ENCODE measurements around the gene STX10. TPM values are rescaled to one million over a fixed set of nuclear protein-coding genes. Genes with fewer than 3 reads are reported as not detected.

Gene STX10
- total RNA-seq, 1 donor from 2014 or later, result 70.2 TPM

DNA sequence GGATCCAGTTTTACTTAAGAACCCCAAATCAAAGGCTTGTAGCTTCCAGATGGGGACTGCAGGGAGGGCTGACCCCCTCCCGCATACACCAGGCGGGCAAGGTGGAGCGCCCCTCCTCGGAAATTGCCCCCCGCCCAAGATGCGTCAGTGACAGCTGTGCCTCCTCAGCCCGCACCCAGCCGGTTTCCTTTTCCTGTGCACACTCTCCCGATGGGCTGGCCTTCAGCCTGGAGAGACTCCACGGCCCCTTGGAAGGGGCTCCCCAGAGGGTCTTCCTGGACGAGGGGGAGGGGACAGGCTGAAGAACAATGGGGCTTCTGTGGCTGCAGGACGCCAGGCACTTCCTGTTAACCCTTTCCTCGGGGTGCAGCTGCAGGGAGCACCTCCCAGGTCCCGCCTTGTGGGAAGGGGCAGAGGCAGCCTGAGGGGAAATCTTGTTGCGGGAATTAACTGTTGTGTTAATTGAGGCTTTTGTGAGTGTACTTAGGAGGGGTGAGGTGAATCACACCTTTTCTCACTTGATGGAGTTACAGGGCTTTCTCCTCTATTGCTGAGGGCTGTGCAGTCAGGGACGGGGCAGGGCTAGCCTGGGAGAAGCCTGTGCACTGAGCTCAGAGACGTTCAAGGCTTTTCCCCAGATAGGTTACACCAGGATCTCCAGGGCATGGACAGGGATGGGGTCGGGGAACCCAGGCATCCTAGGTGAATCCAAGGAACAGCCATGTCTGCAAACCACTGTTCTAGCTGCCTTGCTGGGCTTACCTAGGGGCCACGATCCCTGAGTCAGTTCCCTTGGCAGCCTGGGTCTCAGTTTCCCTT is 14.4 kb upstream of the STX10 start:
- DNase-seq (ENCODE audit: low read depth), result no peak
- Histone ChIP-seq H3K4me3 (ENCODE audit: low read depth, low read length) (peak overlapping the region; percentile 13), H3K27me3 (ENCODE audit: control insufficient read depth, insufficient read depth, low read length) (no peaks in the 10 kb centered on the region), H3K36me3 (ENCODE audit: control insufficient read depth, insufficient read depth, low read length) (no peaks in the 10 kb centered on the region)
- TF ChIP-seq, protein P1, sequence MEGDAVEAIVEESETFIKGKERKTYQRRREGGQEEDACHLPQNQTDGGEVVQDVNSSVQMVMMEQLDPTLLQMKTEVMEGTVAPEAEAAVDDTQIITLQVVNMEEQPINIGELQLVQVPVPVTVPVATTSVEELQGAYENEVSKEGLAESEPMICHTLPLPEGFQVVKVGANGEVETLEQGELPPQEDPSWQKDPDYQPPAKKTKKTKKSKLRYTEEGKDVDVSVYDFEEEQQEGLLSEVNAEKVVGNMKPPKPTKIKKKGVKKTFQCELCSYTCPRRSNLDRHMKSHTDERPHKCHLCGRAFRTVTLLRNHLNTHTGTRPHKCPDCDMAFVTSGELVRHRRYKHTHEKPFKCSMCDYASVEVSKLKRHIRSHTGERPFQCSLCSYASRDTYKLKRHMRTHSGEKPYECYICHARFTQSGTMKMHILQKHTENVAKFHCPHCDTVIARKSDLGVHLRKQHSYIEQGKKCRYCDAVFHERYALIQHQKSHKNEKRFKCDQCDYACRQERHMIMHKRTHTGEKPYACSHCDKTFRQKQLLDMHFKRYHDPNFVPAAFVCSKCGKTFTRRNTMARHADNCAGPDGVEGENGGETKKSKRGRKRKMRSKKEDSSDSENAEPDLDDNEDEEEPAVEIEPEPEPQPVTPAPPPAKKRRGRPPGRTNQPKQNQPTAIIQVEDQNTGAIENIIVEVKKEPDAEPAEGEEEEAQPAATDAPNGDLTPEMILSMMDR (IDR thresholded peaks at IDR 0.05; ENCODE audit: insufficient read depth, low read length, poor library complexity, severe bottlenecking), result no peak

DNA sequence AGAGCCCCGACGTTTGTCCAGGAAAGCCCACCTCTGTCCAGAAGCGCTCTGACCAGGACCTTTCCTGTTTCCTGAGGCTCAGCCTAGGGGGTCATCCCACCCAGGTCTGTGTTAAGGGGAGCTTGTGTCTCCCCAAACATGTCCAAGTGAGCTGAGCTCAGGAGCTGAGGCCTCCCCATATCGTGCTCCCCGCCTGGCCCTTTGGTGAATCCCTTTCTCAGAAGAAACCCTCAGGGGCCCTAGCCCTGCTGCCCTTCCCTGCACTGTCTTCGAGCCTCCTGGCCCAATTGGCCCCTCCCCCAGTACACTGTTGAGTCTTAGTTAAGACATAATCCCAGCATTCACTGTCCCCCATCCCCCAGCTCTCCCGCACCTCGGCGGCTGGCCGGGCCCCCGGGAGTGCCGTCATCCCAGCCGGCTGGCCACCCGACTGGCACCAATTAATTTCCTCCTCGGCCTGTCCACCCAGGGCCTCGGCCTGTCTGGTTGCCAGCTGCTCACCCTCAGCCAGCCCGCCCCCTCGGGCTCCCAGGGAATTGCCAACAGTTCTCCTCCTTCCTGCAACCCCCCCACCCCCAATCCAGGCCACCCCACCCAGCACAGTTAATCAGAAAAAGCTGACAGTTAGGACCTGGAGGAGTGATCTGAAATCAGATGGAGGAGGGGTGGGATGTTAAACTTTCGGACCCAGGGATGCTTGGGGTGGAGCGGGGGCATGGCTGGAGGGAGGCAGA is 13.6 kb upstream of the STX10 start:
- no peak for DNase-seq (ENCODE audit: low read depth)
- H3K36me3 ChIP-seq (ENCODE audit: control insufficient read depth, insufficient read depth, low read length), result no peaks in the 10 kb centered on the region
- peak overlapping the region; percentile 13 for H3K4me3 ChIP-seq (ENCODE audit: low read depth, low read length)
- TF ChIP-seq, protein P1 (IDR thresholded peaks at IDR 0.05; ENCODE audit: insufficient read depth, low read length, poor library complexity, severe bottlenecking), result no peak
- no peaks in the 10 kb centered on the region for H3K27me3 ChIP-seq (ENCODE audit: control insufficient read depth, insufficient read depth, low read length)

GRCh38 chr19:13162724-13163608 is 12.8 kb upstream of the STX10 start:
- DNase-seq (ENCODE audit: low read depth), result peak; percentile 95
- TF ChIP-seq, protein P1 (IDR thresholded peaks at IDR 0.05; ENCODE audit: insufficient read depth, low read length, poor library complexity, severe bottlenecking), result no peak
- peak overlapping the region; percentile 24 for H3K4me3 ChIP-seq (ENCODE audit: low read depth, low read length)
- no peaks in the 10 kb centered on the region for H3K36me3 ChIP-seq (ENCODE audit: control insufficient read depth, insufficient read depth, low read length)
- no peaks in the 10 kb centered on the region for H3K27me3 ChIP-seq (ENCODE audit: control insufficient read depth, insufficient read depth, low read length)

GRCh38 chr19:13160557-13160956 is 10.4 kb upstream of the STX10 start:
- DNase-seq (ENCODE audit: low read depth), result no peak
- Histone ChIP-seq H3K4me3 (ENCODE audit: low read depth, low read length) (no peak overlapping the region), H3K27me3 (ENCODE audit: control insufficient read depth, insufficient read depth, low read length) (no peaks in the 10 kb centered on the region), H3K36me3 (ENCODE audit: control insufficient read depth, insufficient read depth, low read length) (no peaks in the 10 kb centered on the region)
- TF ChIP-seq, protein P1 (IDR thresholded peaks at IDR 0.05; ENCODE audit: insufficient read depth, low read length, poor library complexity, severe bottlenecking), result no peak

DNA sequence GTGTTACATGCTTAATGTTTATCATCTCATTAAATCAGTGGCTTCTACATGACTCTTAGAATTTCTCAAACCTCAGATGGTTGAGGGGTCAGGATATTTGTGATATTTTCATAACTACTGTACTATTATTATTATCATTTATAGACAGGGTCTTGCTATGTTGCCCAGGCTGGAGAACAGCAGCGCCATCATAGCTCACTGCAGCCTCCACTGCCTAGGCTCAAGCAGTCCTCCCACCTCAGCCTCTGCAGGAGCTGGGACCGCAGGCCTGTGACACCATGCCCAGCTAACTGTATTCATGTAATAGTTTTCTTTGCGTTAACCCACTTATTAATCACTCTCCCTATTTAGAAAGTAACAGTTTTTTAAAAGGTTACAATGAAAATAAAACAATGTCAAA is 9.5 kb upstream of the STX10 start:
- peaks cover 2% of the 10 kb centered on the region for H3K36me3 ChIP-seq (ENCODE audit: control insufficient read depth, insufficient read depth, low read length)

More for the DNA sequence above, 9.5 kb upstream of the STX10 start:
- DNase-seq (ENCODE audit: low read depth), result no peak
- TF ChIP-seq, protein P1 (IDR thresholded peaks at IDR 0.05; ENCODE audit: insufficient read depth, low read length, poor library complexity, severe bottlenecking), result no peak
- Histone ChIP-seq H3K4me3 (ENCODE audit: low read depth, low read length) (no peak overlapping the region), H3K27me3 (ENCODE audit: control insufficient read depth, insufficient read depth, low read length) (no peaks in the 10 kb centered on the region)

Measured in kidney epithelial cell (primary cell).